GM15510 (cell line): Measurements from ENCODE around the gene TSPAN17.

Experiments
- POLR2A ChIP-seq: IDR thresholded peaks from 3 replicates; pipeline ENCODE4 v1.6.1; 2011; ENCODE audit warnings: borderline replicate concordance; ENCODE audit not compliant: insufficient read length; ENCODE audit errors: extremely low read depth

The TSPAN17 gene

DNA sequence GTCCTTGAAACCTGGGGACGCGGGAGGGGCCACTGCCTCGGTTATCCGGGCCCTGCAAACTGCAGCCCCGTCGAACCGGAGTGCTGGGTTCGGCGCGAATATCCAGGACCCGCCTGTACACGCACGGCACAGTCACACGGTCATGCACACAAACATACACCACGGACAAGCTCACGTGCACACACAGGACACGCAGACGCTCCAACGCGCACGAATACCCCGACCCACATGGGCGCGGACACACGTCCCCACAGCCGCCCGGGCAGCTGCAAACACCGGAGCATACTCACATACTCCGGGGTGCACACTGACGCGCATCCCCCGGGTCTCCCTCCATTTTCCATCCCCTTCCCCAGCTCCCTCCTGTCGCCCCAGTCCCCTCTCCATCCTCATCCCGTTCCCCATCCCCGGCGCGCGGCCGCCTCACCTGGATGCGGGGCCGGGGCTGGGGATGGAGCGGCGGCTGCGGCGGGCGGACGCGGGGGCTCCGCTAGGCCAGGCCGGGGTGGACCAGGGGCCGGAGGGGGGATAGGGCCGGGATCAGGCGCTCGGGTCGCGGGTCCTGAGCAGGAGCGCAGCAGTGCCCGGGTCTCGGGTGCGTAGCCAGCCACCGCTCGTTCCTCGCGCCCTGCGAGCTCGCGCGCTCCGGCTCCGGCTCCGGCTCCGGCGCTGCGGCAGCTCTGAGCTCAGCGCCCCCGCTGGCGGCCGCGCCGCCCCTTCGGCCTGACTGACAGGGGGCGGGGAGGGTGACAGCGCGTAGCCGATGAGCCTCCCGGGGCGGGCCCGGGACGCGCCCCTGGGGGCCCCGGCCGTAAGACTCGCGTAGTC is 17.2 kb upstream of the TSPAN17 start, which contains the start of the genes EIF4E1B and SNCB:
EIF4E1B (plus strand) TSS at position 823 of the 828 bp plus-strand sequence. CDS start 12,113 bp downstream, outside the sequence.
SNCB (minus strand) TSS at position 682 of the 828 bp plus-strand sequence. CDS start 880 bp downstream, outside the sequence.
- no peak for TF ChIP-seq POLR2A

DNA sequence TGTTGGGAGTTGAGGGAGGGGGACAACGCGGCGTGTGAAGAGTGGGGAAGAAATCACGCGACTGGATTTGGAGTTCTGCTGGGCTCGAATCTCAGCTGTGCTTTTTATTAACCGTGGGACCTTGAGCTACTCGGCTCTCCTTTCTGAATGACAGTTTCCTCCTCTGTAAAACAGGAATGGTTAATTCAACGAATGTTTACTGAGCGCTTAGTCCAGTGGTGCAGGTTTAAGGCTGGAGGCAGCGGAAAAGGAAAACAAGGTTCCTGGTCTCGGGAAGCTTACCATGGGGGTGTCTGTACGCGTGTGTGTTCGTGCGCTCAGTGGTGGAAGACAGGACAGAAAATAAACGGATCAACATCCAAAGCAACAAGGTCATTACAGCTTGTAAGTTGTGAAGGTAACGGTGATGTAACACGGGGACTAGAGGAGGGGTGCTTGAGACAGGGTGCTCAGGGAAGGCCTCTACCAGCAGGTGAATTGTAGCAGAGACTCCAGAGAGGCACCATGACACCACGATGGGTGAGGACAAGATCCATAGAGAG is 16.5 kb upstream of the TSPAN17 start:
- TF ChIP-seq POLR2A, result no peak

DNA sequence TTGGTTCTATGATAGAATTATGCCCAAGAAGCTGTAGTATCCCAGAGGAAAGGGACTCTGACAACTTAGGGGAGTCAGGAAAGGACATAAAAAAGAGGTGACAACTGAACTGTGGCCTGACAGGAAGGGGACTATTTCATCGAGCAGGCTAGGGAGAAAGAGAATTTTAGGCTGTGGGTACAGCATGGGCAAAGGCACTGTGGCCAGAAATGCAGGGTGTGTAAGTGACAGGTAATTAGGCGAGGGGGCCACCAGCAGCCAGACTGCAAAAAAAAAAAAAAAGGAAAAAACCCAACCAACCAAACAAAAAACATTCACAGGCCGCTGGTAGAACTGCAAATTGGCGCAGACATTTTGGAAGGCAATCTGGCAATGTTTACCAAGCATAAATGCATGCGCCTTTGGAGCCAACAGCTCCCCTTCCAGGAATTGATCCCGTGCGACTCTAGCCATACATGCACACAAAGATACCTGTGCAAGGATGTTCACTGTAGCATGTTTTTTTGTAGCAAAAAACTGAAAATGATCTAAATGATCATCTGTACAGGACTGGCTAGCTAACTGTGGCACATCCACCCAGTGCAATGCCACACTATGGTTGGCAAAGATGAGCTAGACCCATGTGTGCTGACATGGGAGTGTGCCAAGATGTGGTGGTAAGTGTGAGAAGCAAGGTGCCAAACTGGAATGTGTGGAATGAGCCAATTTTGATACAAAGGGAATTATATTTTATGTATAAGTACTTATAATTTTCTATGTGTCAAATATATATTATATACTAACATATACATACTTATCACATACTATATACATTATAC is 15.7 kb upstream of the TSPAN17 start:
- no peak for TF ChIP-seq POLR2A

DNA sequence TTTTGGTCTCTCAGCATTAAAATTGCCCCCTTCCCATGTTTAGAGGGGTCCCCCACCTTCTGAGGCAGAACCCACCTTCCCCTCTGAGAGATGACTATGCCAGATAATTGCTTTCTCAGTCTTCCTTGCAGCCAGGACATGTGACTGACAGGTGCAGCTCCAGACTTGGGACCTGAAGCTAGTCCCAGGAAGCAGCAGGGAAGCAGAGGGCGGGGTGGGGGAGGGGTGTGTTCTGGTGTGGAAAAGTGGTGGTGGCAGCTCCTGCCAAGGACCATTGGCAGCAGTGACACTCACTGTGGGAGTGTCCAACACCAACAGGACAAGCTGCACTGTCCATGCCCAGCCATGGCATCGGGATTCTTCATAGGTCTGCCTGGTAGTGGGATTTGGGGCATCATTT is 14.5 kb upstream of the TSPAN17 start:
- no peak for TF ChIP-seq POLR2A

DNA sequence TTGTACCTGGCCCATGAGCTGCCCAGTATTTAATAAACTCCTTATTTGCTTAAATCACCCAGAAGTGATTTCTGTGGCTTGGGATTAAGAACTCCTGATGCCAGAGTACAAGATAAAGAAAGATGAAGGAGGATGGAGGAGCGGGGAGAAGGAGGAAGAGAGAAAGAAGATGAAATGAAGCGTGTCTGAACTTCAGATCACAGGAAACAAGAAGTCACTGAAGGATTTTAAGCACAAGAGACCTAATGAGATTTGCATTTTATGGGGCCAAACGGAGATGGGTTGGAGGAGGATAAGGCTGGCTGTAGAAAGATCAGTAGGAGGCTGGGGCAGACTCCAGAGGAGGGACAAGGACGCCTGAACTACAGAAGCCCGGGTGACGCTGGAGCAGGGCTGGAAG is 13.7 kb upstream of the TSPAN17 start:
- TF ChIP-seq POLR2A, result no peak

DNA sequence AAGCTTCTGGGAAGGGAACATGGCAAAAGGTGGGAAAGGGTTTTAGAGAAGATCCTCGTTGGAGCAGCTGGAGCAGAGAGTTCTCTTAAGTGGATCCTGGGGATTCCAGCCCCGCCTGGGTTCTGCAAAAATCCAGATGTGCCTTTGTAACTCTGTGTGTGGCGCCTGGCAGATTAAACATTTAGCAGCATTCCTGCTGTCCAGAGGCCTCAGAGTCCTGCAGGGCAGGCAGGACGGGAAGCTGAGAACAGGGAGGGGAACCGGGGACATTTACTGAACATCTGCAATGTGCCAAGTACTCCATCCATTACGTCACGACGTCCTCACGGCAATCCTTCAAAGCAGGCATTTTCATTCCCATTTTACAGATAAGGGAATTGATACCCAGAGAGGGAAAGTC is 10.9 kb upstream of the TSPAN17 start:
- TF ChIP-seq POLR2A, result no peak

DNA sequence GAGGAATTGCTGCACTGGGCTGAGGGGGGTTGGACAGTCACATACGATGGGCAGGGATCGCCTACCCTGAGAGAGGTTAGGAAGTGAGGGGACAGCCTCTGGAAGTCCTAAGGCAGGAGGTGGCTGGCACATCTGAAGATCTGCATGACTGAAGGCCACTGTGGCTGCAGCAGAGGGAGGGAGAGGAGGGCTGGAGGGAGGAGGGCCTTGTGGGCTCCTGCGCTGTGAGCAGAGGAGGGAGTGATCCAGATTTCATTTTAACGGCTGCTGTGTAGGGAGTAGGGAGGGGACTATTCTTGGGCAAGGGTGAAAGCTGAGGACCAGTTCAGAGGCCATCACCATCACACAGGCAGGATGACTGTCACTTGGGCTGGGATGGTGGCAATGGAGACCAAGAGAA is 9.7 kb upstream of the TSPAN17 start:
- TF ChIP-seq POLR2A, result no peak

DNA sequence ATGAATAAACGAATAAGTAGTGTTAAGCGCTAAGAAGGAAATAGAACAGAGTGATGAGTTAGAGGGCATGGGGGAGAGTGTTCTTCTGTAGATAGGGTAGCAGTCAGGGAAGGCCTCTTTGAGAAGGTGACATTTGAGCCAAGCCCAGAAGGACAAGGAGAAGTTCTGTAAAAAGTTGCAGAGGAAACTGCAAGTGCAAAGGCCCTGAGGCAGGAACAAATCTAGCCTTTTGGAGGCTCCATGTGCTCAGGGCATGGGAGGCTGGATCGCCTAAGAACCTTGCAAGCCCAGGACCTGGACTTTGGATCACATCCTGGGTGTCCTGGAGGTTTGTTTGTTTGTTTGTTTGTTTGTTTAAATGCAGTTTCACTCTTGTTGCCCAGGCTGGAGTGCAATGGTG is 8.8 kb upstream of the TSPAN17 start:
- TF ChIP-seq POLR2A, result no peak

DNA sequence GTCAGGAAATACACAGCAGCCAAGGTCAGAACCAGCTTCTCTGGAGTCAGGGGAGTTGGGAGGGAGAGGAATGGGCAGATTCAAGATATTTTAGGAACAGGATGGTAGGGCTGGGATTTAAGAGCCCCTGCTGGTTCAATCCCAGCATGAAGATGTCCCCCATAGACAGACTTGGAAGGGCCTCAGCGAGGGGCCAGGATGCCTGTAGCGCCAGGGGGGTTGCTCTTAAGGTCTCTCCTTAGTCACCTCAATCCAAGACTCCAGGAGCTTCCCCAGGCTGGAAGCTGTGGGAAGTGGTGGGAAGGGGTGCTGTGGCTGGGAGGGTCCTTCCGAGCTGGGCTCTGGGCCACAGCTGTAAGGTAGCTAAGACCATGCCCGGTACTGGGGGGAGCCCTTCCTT is 8.1 kb upstream of the TSPAN17 start:
- TF ChIP-seq POLR2A, result no peak

DNA sequence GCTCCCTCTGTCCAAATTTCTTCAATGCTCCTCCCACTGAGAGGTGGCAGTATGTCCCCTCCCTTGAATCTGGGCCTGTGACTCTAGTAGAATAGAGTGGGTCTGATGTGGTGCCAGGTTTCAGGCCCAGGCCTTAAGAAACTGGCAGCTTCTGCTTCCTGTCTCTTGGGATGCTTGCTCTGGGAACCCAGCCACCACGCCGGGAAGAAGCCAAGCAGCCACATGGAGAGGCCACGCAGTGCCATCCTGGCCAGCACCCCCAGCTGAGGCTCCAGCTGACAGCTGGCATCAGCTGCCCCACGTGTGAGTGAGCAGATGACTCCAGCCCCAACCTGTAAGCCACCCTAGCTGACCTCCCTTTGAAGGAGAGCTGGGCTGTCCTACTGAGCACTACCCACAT is 7.3 kb upstream of the TSPAN17 start:
- TF ChIP-seq POLR2A, result no peak

DNA sequence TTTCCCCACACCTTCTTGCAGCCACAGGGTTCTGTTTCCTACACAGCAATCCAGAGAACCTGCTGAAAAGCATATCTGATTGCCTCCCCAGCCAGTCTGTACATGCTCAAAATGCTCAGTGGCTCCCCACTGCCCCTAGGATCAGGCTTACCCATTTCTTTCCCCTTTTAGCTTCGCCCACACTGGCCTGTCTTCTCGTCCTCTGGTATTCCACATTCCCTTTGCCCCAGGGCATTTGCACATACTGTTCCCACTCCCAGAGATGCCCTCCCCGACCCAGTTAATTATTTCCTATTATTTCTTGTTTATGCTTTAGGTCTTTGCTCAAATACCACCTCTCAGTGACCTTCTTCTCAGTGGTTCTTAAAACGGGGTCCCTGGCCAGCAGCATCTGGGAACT is 6.7 kb upstream of the TSPAN17 start:
- no peak for TF ChIP-seq POLR2A

DNA sequence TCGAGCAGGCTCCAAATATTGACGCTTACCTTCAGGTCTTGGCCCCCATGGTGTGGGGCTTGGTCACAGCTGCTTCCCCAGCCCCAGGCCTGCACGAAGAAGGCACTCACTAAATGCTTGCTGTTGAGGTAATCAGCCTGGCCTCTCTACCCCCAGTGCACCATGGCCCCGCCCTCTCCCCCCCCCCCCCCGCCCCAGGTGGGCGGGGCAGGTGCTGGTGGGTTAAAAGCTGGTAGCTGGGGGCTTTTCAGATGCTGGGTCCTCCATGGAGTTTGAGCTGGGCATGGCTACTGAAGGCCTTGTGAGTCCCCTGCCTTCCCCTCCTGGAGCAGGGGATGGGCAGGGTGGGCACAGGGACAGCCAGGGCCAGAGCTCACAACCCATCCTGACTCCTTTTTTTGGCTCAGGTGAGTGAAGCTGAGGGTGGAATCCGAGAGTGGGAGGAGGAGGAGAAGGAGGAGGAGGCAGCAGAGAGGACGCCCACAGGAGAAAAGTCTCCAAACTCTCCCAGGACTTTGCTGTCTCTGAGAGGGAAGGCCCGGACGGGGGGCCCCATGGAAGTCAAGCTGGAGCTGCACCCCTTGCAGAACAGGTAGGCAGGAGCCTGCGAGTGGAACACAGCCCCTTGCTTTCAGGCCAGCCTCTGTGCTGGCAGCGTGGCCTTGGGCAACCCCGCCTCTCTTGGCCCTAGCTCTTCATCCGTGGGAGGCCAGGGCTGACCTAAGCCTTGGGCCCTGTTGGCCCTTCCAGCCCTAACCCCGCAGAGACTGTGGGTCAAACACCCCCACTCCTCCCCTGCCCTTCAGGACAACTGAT is 4.4 kb upstream of the TSPAN17 start:
- TF ChIP-seq POLR2A, result no peak

DNA sequence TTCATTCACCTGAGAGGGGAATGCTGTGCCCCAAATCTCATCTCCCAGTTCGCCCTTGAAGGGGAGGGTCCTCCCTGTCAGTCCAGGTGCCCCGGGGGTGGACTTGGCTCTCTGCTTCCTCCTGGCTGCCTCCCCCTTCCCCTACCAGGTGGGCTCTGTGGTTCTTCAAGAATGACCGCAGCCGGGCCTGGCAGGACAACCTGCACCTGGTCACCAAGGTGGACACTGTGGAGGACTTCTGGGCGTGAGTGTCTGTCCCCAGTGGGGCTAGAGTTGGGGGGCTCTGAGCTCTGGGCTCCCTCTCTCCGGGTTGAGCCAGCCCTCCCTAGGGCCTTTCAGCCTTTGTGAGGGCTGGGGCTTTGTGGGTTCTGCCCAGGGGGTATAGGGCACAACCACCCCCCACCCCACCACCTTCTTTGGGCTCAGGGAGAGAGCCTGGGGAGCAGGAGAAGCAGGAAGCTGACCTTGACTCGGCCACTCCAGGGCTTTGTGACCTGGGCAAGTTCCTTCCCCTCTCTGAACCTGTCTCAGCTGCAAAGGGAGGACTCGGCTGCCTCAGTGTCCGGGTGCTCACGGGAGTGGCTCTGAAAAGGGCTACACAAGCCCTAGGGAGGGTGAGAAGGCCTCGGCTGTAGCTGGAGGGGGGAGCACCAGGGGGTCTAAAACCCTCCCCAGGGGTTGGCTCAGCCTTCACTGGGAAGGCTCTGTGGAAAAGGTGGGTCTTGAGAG is 3.6 kb upstream of the TSPAN17 start:
- TF ChIP-seq POLR2A, result no peak

DNA sequence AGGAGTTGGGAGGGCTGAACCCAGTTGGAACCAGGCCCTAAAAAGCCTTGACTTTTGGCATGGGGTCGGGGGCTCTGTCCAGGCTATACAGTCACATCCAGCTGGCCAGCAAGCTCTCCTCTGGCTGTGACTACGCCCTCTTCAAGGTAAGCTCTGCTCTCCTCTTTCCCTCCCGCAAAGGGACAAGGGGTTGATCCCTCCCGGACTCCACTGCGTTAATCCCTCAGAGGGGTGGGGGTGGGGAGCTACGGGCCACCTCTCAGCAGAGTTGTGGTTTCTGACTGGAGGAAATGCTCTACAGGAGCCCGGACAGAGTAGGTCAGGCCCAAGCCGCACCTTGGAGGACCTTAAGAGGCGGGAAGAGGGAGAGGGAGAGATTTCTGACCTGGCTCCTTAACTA is 3.0 kb upstream of the TSPAN17 start:
- TF ChIP-seq POLR2A, result no peak
